Astrocyte (in vitro differentiated cells and primary cell): ENCODE results near the gene ZNF566. TPM values are rescaled to one million over a fixed set of nuclear protein-coding genes. Genes with fewer than 3 reads are reported as not detected.
A peak's percentile ranks its signal among the peaks of the same experiment; 100 is the strongest.

ENCODE experiments used
- DNase-seq: peaks from one replicate; pipeline ENCODE4 v3.0.0-alpha.2; 2010; ENCODE audit warnings: low read depth
- FAIRE-seq: peaks from 2 replicates; lab custom pipeline; 2011; peaks lifted over from hg19 to GRCh38; lab: Jason Lieb, UNC
- H2AFZ ChIP-seq: 2 replicates; pipeline ENCODE4 v1.6.0; 2012; ENCODE audit warnings: low read depth, low read length, inconsistent platforms
- H3K27ac ChIP-seq: 2 replicates; pipeline ENCODE4 v1.5.1; 2011; ENCODE audit warnings: low read depth, low read length, inconsistent platforms
- H3K27me3 ChIP-seq: 2 replicates; pipeline ENCODE4 v1.6.0; 2011; ENCODE audit warnings: low read length, inconsistent platforms; ENCODE audit not compliant: insufficient read depth
- H3K36me3 ChIP-seq: 2 replicates; pipeline ENCODE4 v1.5.1; 2011; ENCODE audit warnings: low read length, inconsistent platforms; ENCODE audit not compliant: insufficient read depth
- H3K4me1 ChIP-seq: 2 replicates; pipeline ENCODE4 v1.5.1; 2011; ENCODE audit warnings: low read length, inconsistent platforms; ENCODE audit not compliant: insufficient read depth
- H3K4me2 ChIP-seq: 2 replicates; pipeline ENCODE4 v1.6.0; 2012; ENCODE audit warnings: low read length, inconsistent platforms
- H3K4me3 ChIP-seq: 2 replicates; pipeline ENCODE4 v1.5.1; 2011; ENCODE audit warnings: low read depth, mild to moderate bottlenecking, low read length, inconsistent platforms; ENCODE audit not compliant: insufficient read depth
- H3K79me2 ChIP-seq: 2 replicates; pipeline ENCODE4 v1.6.0; 2012; ENCODE audit warnings: mild to moderate bottlenecking, low read length, inconsistent platforms; ENCODE audit not compliant: insufficient read depth
- H3K9ac ChIP-seq: 2 replicates; pipeline ENCODE4 v1.6.0; 2012; ENCODE audit warnings: mild to moderate bottlenecking, low read length, inconsistent platforms
- H3K9me3 ChIP-seq: 2 replicates; pipeline ENCODE4 v1.5.1; 2012; ENCODE audit warnings: low read depth, mild to moderate bottlenecking, low read length, inconsistent platforms; ENCODE audit not compliant: insufficient read depth
- H4K20me1 ChIP-seq: 2 replicates; pipeline ENCODE4 v1.6.0; 2012; ENCODE audit warnings: low read length, inconsistent platforms; ENCODE audit not compliant: insufficient read depth
- H3K27ac Mint-ChIP-seq: one replicate; pipeline ENCODE4 v1.8.0; 2021; ENCODE audit warnings: mild to moderate bottlenecking, mixed read lengths; ENCODE audit not compliant: unreplicated experiment
- H3K27me3 Mint-ChIP-seq: one replicate; pipeline ENCODE4 v1.8.0; 2021; ENCODE audit warnings: low read depth, mixed read lengths; ENCODE audit not compliant: unreplicated experiment
- H3K36me3 Mint-ChIP-seq: one replicate; pipeline ENCODE4 v1.8.0; 2021; ENCODE audit warnings: low read depth, mixed read lengths; ENCODE audit not compliant: unreplicated experiment
- H3K4me1 Mint-ChIP-seq: one replicate; pipeline ENCODE4 v1.8.0; 2021; ENCODE audit warnings: low read depth, mixed read lengths; ENCODE audit not compliant: unreplicated experiment
- H3K4me3 Mint-ChIP-seq: one replicate; pipeline ENCODE4 v1.8.0; 2021; ENCODE audit warnings: mild to moderate bottlenecking, moderate library complexity, mixed read lengths; ENCODE audit not compliant: unreplicated experiment
- H3K9me3 Mint-ChIP-seq: one replicate; pipeline ENCODE4 v1.8.0; 2021; ENCODE audit warnings: mild to moderate bottlenecking, mixed read lengths; ENCODE audit not compliant: unreplicated experiment
- CTCF ChIP-seq: IDR thresholded peaks from 2 replicates; pipeline ENCODE4 v1.5.1; 2011; ENCODE audit warnings: low read depth, mild to moderate bottlenecking, inconsistent platforms, low read length, moderate library complexity; ENCODE audit not compliant: insufficient read depth
- EZH2 ChIP-seq: IDR thresholded peaks from 2 replicates; pipeline ENCODE4 v1.6.1; 2012; ENCODE audit warnings: mild to moderate bottlenecking, low read length, inconsistent platforms; ENCODE audit not compliant: insufficient read depth
- total RNA-seq: library from RNA; stranded (reverse); gene quantifications from 2 replicates; pipeline ENCODE4 v1.2.1, GENCODE V29; 2021

Gene ZNF566
- total RNA-seq, 1 donor from 2014 or later, result 16.0 TPM

- no peak for DNase-seq
- Mint-ChIP-seq H3K4me1 (peaks cover 7% of the 10 kb centered on the region), H3K9me3 (peaks cover 13% of the 10 kb centered on the region), H3K4me3 (peak overlapping the region; percentile 98), H3K27ac (peak overlapping the region; percentile 100), H3K27me3 (no peaks in the 10 kb centered on the region), H3K36me3 (peaks cover 15% of the 10 kb centered on the region)
- Histone ChIP-seq H3K9ac (peak overlapping the region; percentile 97), H3K4me2 (peak overlapping the region; percentile 95), H3K79me2 (peaks cover 33% of the 10 kb centered on the region), H3K27me3 (no peaks in the 10 kb centered on the region), H3K9me3 (no peaks in the 10 kb centered on the region), H3K4me1 (peaks cover 4% of the 10 kb centered on the region), H4K20me1 (no peaks in the 10 kb centered on the region), H3K4me3 (peak overlapping the region; percentile 85), H3K27ac (peak overlapping the region; percentile 98), H2AFZ (peak overlapping the region; percentile 96), H3K36me3 (no peaks in the 10 kb centered on the region)
- no peak for FAIRE-seq
- TF ChIP-seq EZH2, result no peak
- no peak for TF ChIP-seq CTCF
Measured at GRCh38 chr19:36488846-36489117, 579 bp downstream of the ZNF566 start.

- Mint-ChIP-seq H3K36me3 (peaks cover 17% of the 10 kb centered on the region), H3K27ac (peak overlapping the region; percentile 100), H3K4me1 (peaks cover 7% of the 10 kb centered on the region), H3K9me3 (peaks cover 13% of the 10 kb centered on the region), H3K27me3 (no peaks in the 10 kb centered on the region), H3K4me3 (peak overlapping the region; percentile 98)
- peak overlapping the region; percentile 96 for H2AFZ ChIP-seq
- peaks cover 4% of the 10 kb centered on the region for H3K4me1 ChIP-seq
- H4K20me1 ChIP-seq, result no peaks in the 10 kb centered on the region
- DNase-seq (peak; percentile 42), FAIRE-seq (no peak)
- H3K27ac ChIP-seq, result peak overlapping the region; percentile 98
- peak overlapping the region; percentile 85 for H3K4me3 ChIP-seq
- TF ChIP-seq EZH2, result no peak
- TF ChIP-seq CTCF, result no peak
- H3K79me2 ChIP-seq, result peaks cover 33% of the 10 kb centered on the region
- H3K27me3 ChIP-seq, result no peaks in the 10 kb centered on the region
- peak overlapping the region; percentile 95 for H3K4me2 ChIP-seq
- H3K36me3 ChIP-seq, result no peaks in the 10 kb centered on the region
- H3K9me3 ChIP-seq, result no peaks in the 10 kb centered on the region
- H3K9ac ChIP-seq, result peak overlapping the region; percentile 97
Measured at GRCh38 chr19:36488118-36488845, 1.1 kb downstream of the ZNF566 start.

GRCh38 chr19:36483653-36484052, 5.7 kb downstream of the ZNF566 start:
- H3K9ac ChIP-seq, result no peak overlapping the region
- H3K4me2 ChIP-seq, result no peak overlapping the region
- H3K27ac Mint-ChIP-seq, result no peak overlapping the region
- H3K4me3 Mint-ChIP-seq, result no peak overlapping the region
- no peak overlapping the region for H3K27ac ChIP-seq
- TF ChIP-seq EZH2 (no peak), CTCF (no peak)
- H3K9me3 ChIP-seq, result no peaks in the 10 kb centered on the region
- no peak overlapping the region for H3K4me3 ChIP-seq
- DNase-seq, result no peak
- no peak overlapping the region for H2AFZ ChIP-seq
- no peak for FAIRE-seq
- peaks cover 29% of the 10 kb centered on the region for H3K36me3 Mint-ChIP-seq
- peaks cover 4% of the 10 kb centered on the region for H3K9me3 Mint-ChIP-seq
- H3K4me1 Mint-ChIP-seq, result peaks cover 3% of the 10 kb centered on the region
- no peaks in the 10 kb centered on the region for H3K27me3 ChIP-seq
- no peaks in the 10 kb centered on the region for H3K27me3 Mint-ChIP-seq
- peaks cover 41% of the 10 kb centered on the region for H3K79me2 ChIP-seq
- no peaks in the 10 kb centered on the region for H3K36me3 ChIP-seq
- no peaks in the 10 kb centered on the region for H3K4me1 ChIP-seq
- no peaks in the 10 kb centered on the region for H4K20me1 ChIP-seq
